HG03460 (cell line): ENCODE measurements around the gene SLC2A3.
"Not testable (repeated sequence)": the region's sequence is repeated elsewhere in the genome, so short reads cannot be mapped to it uniquely, and the experiment has no call there.

ENCODE experiments used
- ATAC-seq: cut with Tn5 transposase; IDR thresholded peaks from one replicate; pipeline ENCODE4 v1.9.1; 2021; ENCODE audit not compliant: unreplicated experiment

Gene SLC2A3

GRCh38 chr12:7951671-7952070 is 15.7 kb upstream of the SLC2A3 start:
- no peak for ATAC-seq

GRCh38 chr12:7950230-7950943 is 14.4 kb upstream of the SLC2A3 start:
- not testable (repeated sequence) for ATAC-seq

GRCh38 chr12:7948589-7949260 is 12.7 kb upstream of the SLC2A3 start:
- ATAC-seq, result no peak

- no peak for ATAC-seq
Observed at GRCh38 chr12:7947011-7947410, 11.0 kb upstream of the SLC2A3 start.

GRCh38 chr12:7944760-7945159 is 8.8 kb upstream of the SLC2A3 start:
- ATAC-seq, result not testable (repeated sequence)

GRCh38 chr12:7940906-7941305 is 4.9 kb upstream of the SLC2A3 start:
- no peak for ATAC-seq

- no peak for ATAC-seq
Observed at GRCh38 chr12:7937833-7938506, 2.0 kb upstream of the SLC2A3 start.

GRCh38 chr12:7934889-7935492 is 996 bp downstream of the SLC2A3 start:
- no peak for ATAC-seq

GRCh38 chr12:7934091-7934888 is 1.7 kb downstream of the SLC2A3 start:
- no peak for ATAC-seq

GRCh38 chr12:7933255-7933726 is 2.7 kb downstream of the SLC2A3 start:
- peak; percentile 81 for ATAC-seq

GRCh38 chr12:7932599-7933240 is 3.3 kb downstream of the SLC2A3 start:
- ATAC-seq, result not testable (repeated sequence)

GRCh38 chr12:7929083-7929792 is 6.7 kb downstream of the SLC2A3 start:
- ATAC-seq, result no peak

- no peak for ATAC-seq
Observed at GRCh38 chr12:7927470-7927869, 8.5 kb downstream of the SLC2A3 start.

- not testable (repeated sequence) for ATAC-seq
Observed at GRCh38 chr12:7926068-7926666, 9.8 kb downstream of the SLC2A3 start.

- no peak for ATAC-seq
Observed at GRCh38 chr12:7923241-7924236, 12.4 kb downstream of the SLC2A3 start.

GRCh38 chr12:7921181-7921580 is 14.8 kb downstream of the SLC2A3 start:
- ATAC-seq, result not testable (repeated sequence)

- ATAC-seq, result not testable (repeated sequence)
Observed at GRCh38 chr12:7918268-7918590, 17.8 kb downstream of the SLC2A3 start.
